Endothelial cell of umbilical vein (primary cell): Measurements from ENCODE around the gene ITPKC. TPM values are rescaled to one million over a fixed set of nuclear protein-coding genes. Genes with fewer than 3 reads are reported as not detected.

Experiments
- BruUV-seq: library from RNA; stranded (reverse); fragments of 400-500 nt; replicated peaks from 2 replicates; lab custom pipeline; 2021; lab: Mats Ljungman, UMichigan
- CTCF ChIA-PET: fragments of 300-600, 350-600 bp; sonication (Branson Sonifier 250); formaldehyde crosslinking; loops from one replicate; lab custom pipeline; 2021; ENCODE audit warnings: antibody characterized with exemption, inconsistent platforms; lab: Charles Lee
- POLR2A ChIA-PET: fragments of 300-600, 350-600 bp; sonication (Branson Sonifier 250); formaldehyde crosslinking; loops from one replicate; lab custom pipeline; 2021; ENCODE audit warnings: antibody characterized with exemption, inconsistent platforms; lab: Charles Lee
- DNase-seq: peaks from one replicate; pipeline ENCODE4 v3.0.0-alpha.2; 2011; ENCODE audit warnings: low read depth, low spot score
- FAIRE-seq: peaks from 2 replicates; lab custom pipeline; 2011; peaks lifted over from hg19 to GRCh38; lab: Jason Lieb, UNC
- H2AFZ ChIP-seq: 2 replicates; pipeline ENCODE4 v1.6.0; 2012; ENCODE audit warnings: low read depth, low read length, control low read depth, inconsistent platforms
- H3K27ac ChIP-seq: 2 replicates; pipeline ENCODE4 v1.5.1; 2011; ENCODE audit warnings: low read depth, mild to moderate bottlenecking, control low read depth, low read length, moderate library complexity; ENCODE audit not compliant: insufficient read depth
- H3K27me3 ChIP-seq, 2 experiments: 2 replicates each; pipeline versions ENCODE4 v1.6.0 to v1.6.1; 2011; ENCODE audit warnings: low read length in 2 of 2, mixed read lengths in 1 of 2; ENCODE audit not compliant: control insufficient read depth in 2 of 2, insufficient read depth in 2 of 2
- H3K36me3 ChIP-seq, 2 experiments: 2 replicates in 1 of 2; 3 replicates in 1 of 2; pipeline ENCODE4 v1.5.1; 2011; ENCODE audit warnings: low read length in 2 of 2, mild to moderate bottlenecking in 1 of 2, moderate library complexity in 1 of 2; ENCODE audit not compliant: control insufficient read depth in 2 of 2, insufficient read depth in 2 of 2; ENCODE audit errors: extremely low read depth in 1 of 2
- H3K4me1 ChIP-seq: 3 replicates; pipeline ENCODE4 v1.5.1; 2011; ENCODE audit warnings: mild to moderate bottlenecking, low read length; ENCODE audit not compliant: control insufficient read depth, insufficient read depth; ENCODE audit errors: extremely low read depth
- H3K4me2 ChIP-seq: 2 replicates; pipeline ENCODE4 v1.6.1; 2011; ENCODE audit warnings: low read length, control low read depth, mixed read lengths; ENCODE audit not compliant: insufficient read depth
- H3K4me3 ChIP-seq, 3 experiments: fragments of 200-600 bp in 1 of 3; sonication (generic), shearing (Covaris generic) in 1 of 3; replicated peaks in 1 of 3; 2 replicates each; pipeline ENCODE4 v1.5.1; 2011 to 2016; ENCODE audit warnings: control low read depth in 3 of 3, low read length in 3 of 3, mild to moderate bottlenecking in 2 of 3, inconsistent platforms in 1 of 3, low read depth in 1 of 3, moderate library complexity in 1 of 3; ENCODE audit not compliant: insufficient read depth in 1 of 3
- H3K79me2 ChIP-seq: 2 replicates; pipeline ENCODE4 v1.6.0; 2012; ENCODE audit warnings: low read length, inconsistent platforms; ENCODE audit not compliant: control insufficient read depth, insufficient read depth
- H3K9ac ChIP-seq: replicated peaks from 2 replicates; pipeline ENCODE3; 2011; ENCODE audit warnings: low read length, control low read depth; ENCODE audit not compliant: insufficient read depth; ENCODE audit errors: extremely low read depth
- H3K9me1 ChIP-seq: replicated peaks from 3 replicates; pipeline ENCODE4 v1.6.0; 2011; ENCODE audit warnings: mild to moderate bottlenecking, low read length; ENCODE audit not compliant: control insufficient read depth, insufficient read depth; ENCODE audit errors: extremely low read depth
- H3K9me3 ChIP-seq: replicated peaks from 2 replicates; pipeline ENCODE4 v1.5.1; 2012; ENCODE audit warnings: low read length, inconsistent platforms; ENCODE audit not compliant: control insufficient read depth, insufficient read depth
- H4K20me1 ChIP-seq: replicated peaks from 2 replicates; pipeline ENCODE3; 2011; ENCODE audit warnings: mild to moderate bottlenecking, low read length; ENCODE audit not compliant: control insufficient read depth, insufficient read depth; ENCODE audit errors: extremely low read depth
- CTCF ChIP-seq, 2 donors: IDR thresholded peaks; 1 replicate in 1 of 2; 2 replicates in 1 of 2; pipeline ENCODE4 v1.5.1; 2011; ENCODE audit warnings: low read length in 2 of 2, mild to moderate bottlenecking in 2 of 2, moderate library complexity in 2 of 2, control low read depth in 1 of 2, inconsistent platforms in 1 of 2, low read depth in 1 of 2; ENCODE audit not compliant: insufficient read depth in 1 of 2; ENCODE audit errors: extremely low read depth in 1 of 2
- EZH2 ChIP-seq: IDR thresholded peaks from 2 replicates; pipeline ENCODE4 v1.6.1; 2012; ENCODE audit warnings: borderline replicate concordance, low read depth, mild to moderate bottlenecking, moderate library complexity, low read length, inconsistent platforms; ENCODE audit not compliant: severe bottlenecking
- FOS ChIP-seq: IDR thresholded peaks from 2 replicates; pipeline ENCODE4 v1.6.1; 2011; ENCODE audit warnings: mild to moderate bottlenecking, low read length, moderate library complexity, borderline replicate concordance; ENCODE audit not compliant: insufficient read depth
- GATA2 ChIP-seq: IDR thresholded peaks from 2 replicates; pipeline ENCODE4 v1.7.0; 2011; ENCODE audit warnings: low read depth, mild to moderate bottlenecking, moderate library complexity, mixed read lengths, low read length; ENCODE audit not compliant: insufficient read length, insufficient read depth
- JUN ChIP-seq: IDR thresholded peaks from 2 replicates; pipeline ENCODE4 v1.6.1; 2011; ENCODE audit warnings: borderline replicate concordance, low read depth; ENCODE audit not compliant: insufficient read length, insufficient read depth
- MAX ChIP-seq: IDR thresholded peaks from 2 replicates; pipeline ENCODE4 v1.6.1; 2011; ENCODE audit not compliant: insufficient read depth, insufficient read length
- MYC ChIP-seq: IDR thresholded peaks from one replicate; pipeline ENCODE4 v1.6.1; 2011; ENCODE audit warnings: mild to moderate bottlenecking, low read depth, low read length
- POLR2A ChIP-seq: IDR thresholded peaks from 2 replicates; pipeline ENCODE4 v1.6.1; 2012; ENCODE audit warnings: low read depth, mild to moderate bottlenecking, control low read depth, low read length
- POLR2AphosphoS5 ChIP-seq: IDR thresholded peaks from 2 replicates; pipeline ENCODE4 v1.6.1; 2012; ENCODE audit warnings: low read depth, mild to moderate bottlenecking, control low read depth, low read length, moderate library complexity; ENCODE audit not compliant: insufficient read depth
- dilution Hi-C: fragments of 300-500 bp; cut with MboI; formaldehyde crosslinking; loops from one replicate; pipeline ENCODE4 v1.15.0; 2019; ENCODE audit warnings: low sequenced_read_pairs; ENCODE audit not compliant: extremely low pct_ligation_motif_present
- intact Hi-C: fragments of 100-400 bp; cut with micrococcal nuclease; formaldehyde crosslinking; loops from one replicate; pipeline ENCODE4 v1.10.0; 2022
- polyA plus RNA-seq, 4 experiments: library from polyadenylated mRNA; depleted of rRNA in 3 of 4; stranded (reverse) in 3 of 4; unstranded in 1 of 4; fragments of >200 nt; gene quantifications; 2 replicates each; pipeline versions ENCODE4 v1.2.1 to v1.2.3, GENCODE V29; 2011 to 2012; ENCODE audit warnings: missing spikeins in 1 of 4
- total RNA-seq: library from RNA; stranded (reverse); gene quantifications from 2 replicates; pipeline ENCODE4 v1.2.3, GENCODE V29; 2021

Gene ITPKC
- total and polyA plus RNA-seq, 2 donors (not counting 3 experiments of a cell fraction or from before 2014, with no cell fraction given) = 7.3 to 16.1 TPM

- CTCF ChIA-PET = interaction anchor here (1.7 kb wide), 1 partner anchor 22 kb away, joined by 7 read pairs; the partner anchor contains the start of gene RAB4B
- H2AFZ ChIP-seq = no peak overlapping the region
- H3K4me2 ChIP-seq = no peak overlapping the region
- H3K79me2 ChIP-seq = peaks cover 77% of the 10 kb centered on the region
- no peaks in the 10 kb centered on the region for H3K9me1 ChIP-seq
- no peaks in the 10 kb centered on the region for H3K9me3 ChIP-seq
- DNase-seq = no peak
- H3K9ac ChIP-seq = no peak overlapping the region
- POLR2A ChIA-PET = interaction anchor here (0.5 kb wide), 1 partner anchor 354 kb away, joined by 7 read pairs; no protein-coding TSS in a partner anchor
- H3K27me3 ChIP-seq = no peaks in the 10 kb centered on the region
- FAIRE-seq = no peak
- H3K27ac ChIP-seq = no peak overlapping the region
- H4K20me1 ChIP-seq = no peaks in the 10 kb centered on the region
- no peak for TF ChIP-seq JUN
- no peak for TF ChIP-seq MYC
- TF ChIP-seq MAX = no peak
- TF ChIP-seq CTCF (IDR thresholded peaks at IDR 0.05; ENCODE audit: extremely low read depth in 1 of 2, insufficient read depth in 1 of 2, low read depth in 1 of 2, low read length in 2 of 2) = no peak
- no peak for TF ChIP-seq EZH2
- no peak for TF ChIP-seq FOS
- no peak for TF ChIP-seq POLR2AphosphoS5
- TF ChIP-seq POLR2A = no peak
- TF ChIP-seq GATA2 = no peak
- dilution Hi-C loops (no loop called here), intact Hi-C loops (no loop called here)
- no TSS peak for BruUV-seq
- H3K4me3 ChIP-seq = no peak overlapping the region
- peaks cover 24% of the 10 kb centered on the region for H3K4me1 ChIP-seq
- H3K36me3 ChIP-seq = peaks cover 18 to 29% of the 10 kb centered on the region in 2 experiments
These were observed 38.3 kb downstream of the ITPKC start for GRCh38 chr19:40755248-40755624.
